Thyroid gland (tissue), 4 donors: ENCODE data around the gene ZP3.

Source experiments
- CTCF ChIP-seq, 6 experiments: fragments of 200-600 bp in 3 of 6; fragments of 450-650 bp in 3 of 6; sonication (generic) in 3 of 6; IDR thresholded peaks; one replicate each; pipeline ENCODE4 v1.5.1; 2016 to 2019; ENCODE audit warnings: antibody characterized with exemption in 6 of 6, mild to moderate bottlenecking in 2 of 6, inconsistent platforms in 1 of 6, moderate library complexity in 1 of 6
- POLR2A ChIP-seq, 2 donors: fragments of 450-650 bp; IDR thresholded peaks; one replicate each; pipeline ENCODE4 v1.6.1; 2017; ENCODE audit warnings: antibody characterized with exemption in 2 of 2, mild to moderate bottlenecking in 2 of 2, moderate library complexity in 1 of 2

GRCh38 chr7:76405738-76406137 lies 19.0 kb upstream of the ZP3 start:
- TF ChIP-seq CTCF (IDR thresholded peaks at IDR 0.05), result no peak
- no peak for TF ChIP-seq POLR2A (IDR thresholded peaks at IDR 0.05)
